Measurements from ENCODE around the gene FREM2.

GRCh38 chr13:38849315-38849714, 162.4 kb downstream of the FREM2 start:
- TF ChIP-seq, protein P1, sequence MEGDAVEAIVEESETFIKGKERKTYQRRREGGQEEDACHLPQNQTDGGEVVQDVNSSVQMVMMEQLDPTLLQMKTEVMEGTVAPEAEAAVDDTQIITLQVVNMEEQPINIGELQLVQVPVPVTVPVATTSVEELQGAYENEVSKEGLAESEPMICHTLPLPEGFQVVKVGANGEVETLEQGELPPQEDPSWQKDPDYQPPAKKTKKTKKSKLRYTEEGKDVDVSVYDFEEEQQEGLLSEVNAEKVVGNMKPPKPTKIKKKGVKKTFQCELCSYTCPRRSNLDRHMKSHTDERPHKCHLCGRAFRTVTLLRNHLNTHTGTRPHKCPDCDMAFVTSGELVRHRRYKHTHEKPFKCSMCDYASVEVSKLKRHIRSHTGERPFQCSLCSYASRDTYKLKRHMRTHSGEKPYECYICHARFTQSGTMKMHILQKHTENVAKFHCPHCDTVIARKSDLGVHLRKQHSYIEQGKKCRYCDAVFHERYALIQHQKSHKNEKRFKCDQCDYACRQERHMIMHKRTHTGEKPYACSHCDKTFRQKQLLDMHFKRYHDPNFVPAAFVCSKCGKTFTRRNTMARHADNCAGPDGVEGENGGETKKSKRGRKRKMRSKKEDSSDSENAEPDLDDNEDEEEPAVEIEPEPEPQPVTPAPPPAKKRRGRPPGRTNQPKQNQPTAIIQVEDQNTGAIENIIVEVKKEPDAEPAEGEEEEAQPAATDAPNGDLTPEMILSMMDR (IDR thresholded peaks at IDR 0.05; ENCODE audit: poor library complexity), result no peak
- TF ChIP-seq EZH2phosphoT487 (IDR thresholded peaks at IDR 0.05; ENCODE audit: low read depth, severe bottlenecking, unreplicated experiment), result no peak

Measured in hepatocyte (in vitro differentiated cells).